Measurements from ENCODE around the gene SLC44A1. TPM values are rescaled to one million over a fixed set of nuclear protein-coding genes. Genes with fewer than 3 reads are reported as not detected.

SLC44A1 gene
- total RNA-seq, 1 donor, result 47.8 TPM

GRCh38 chr9:105291422-105291859, 47.0 kb downstream of the SLC44A1 start:
- H3K9me3 ChIP-seq (ENCODE audit: low read depth, low read length), result no peaks in the 10 kb centered on the region
- TF ChIP-seq CTCF (IDR thresholded peaks at IDR 0.05; ENCODE audit: extremely low read depth, low read depth, low read length), result no peak

GRCh38 chr9:105291938-105292337, 47.5 kb downstream of the SLC44A1 start:
- H3K79me2 ChIP-seq (ENCODE audit: insufficient read depth, low read length), result peaks cover 47% of the 10 kb centered on the region
- no peaks in the 10 kb centered on the region for H3K27me3 ChIP-seq (ENCODE audit: insufficient read depth, low read length)
- no peaks in the 10 kb centered on the region for H3K9me3 ChIP-seq (ENCODE audit: low read depth, low read length)
- no peaks in the 10 kb centered on the region for H3K36me3 ChIP-seq (ENCODE audit: insufficient read depth, low read length)
- no peak overlapping the region for H3K27ac ChIP-seq (ENCODE audit: low read depth, low read length)
- no peak for DNase-seq (ENCODE audit: insufficient read length, low spot score, missing footprints)
- no peak overlapping the region for H3K4me2 ChIP-seq (ENCODE audit: insufficient read depth, low read length)
- H2AFZ ChIP-seq (ENCODE audit: low read length), result no peak overlapping the region
- no peaks in the 10 kb centered on the region for H4K20me1 ChIP-seq (ENCODE audit: insufficient read depth, low read length)
- H3K4me3 ChIP-seq (ENCODE audit: insufficient read depth, low read length), result no peak overlapping the region
- H3K4me1 ChIP-seq (ENCODE audit: insufficient read depth, low read length), result peaks cover 34% of the 10 kb centered on the region
- no peak for TF ChIP-seq CTCF (IDR thresholded peaks at IDR 0.05; ENCODE audit: extremely low read depth, low read depth, low read length)

More at GRCh38 chr9:105291422-105291859, 47.0 kb downstream of the SLC44A1 start:
- H3K27me3 ChIP-seq (ENCODE audit: insufficient read depth, low read length), result no peaks in the 10 kb centered on the region
- no peak overlapping the region for H3K4me3 ChIP-seq (ENCODE audit: insufficient read depth, low read length)
- H3K36me3 ChIP-seq (ENCODE audit: insufficient read depth, low read length), result no peaks in the 10 kb centered on the region
- H3K27ac ChIP-seq (ENCODE audit: low read depth, low read length), result no peak overlapping the region
- no peak overlapping the region for H3K4me2 ChIP-seq (ENCODE audit: insufficient read depth, low read length)
- DNase-seq (ENCODE audit: insufficient read length, low spot score, missing footprints), result no peak
- peaks cover 49% of the 10 kb centered on the region for H3K79me2 ChIP-seq (ENCODE audit: insufficient read depth, low read length)
- H4K20me1 ChIP-seq (ENCODE audit: insufficient read depth, low read length), result no peaks in the 10 kb centered on the region
- peaks cover 30% of the 10 kb centered on the region for H3K4me1 ChIP-seq (ENCODE audit: insufficient read depth, low read length)
- no peak overlapping the region for H2AFZ ChIP-seq (ENCODE audit: low read length)

- H4K20me1 ChIP-seq (ENCODE audit: insufficient read depth, low read length), result no peaks in the 10 kb centered on the region
- H3K4me3 ChIP-seq (ENCODE audit: insufficient read depth, low read length), result no peak overlapping the region
- peaks cover 52% of the 10 kb centered on the region for H3K79me2 ChIP-seq (ENCODE audit: insufficient read depth, low read length)
- no peak for DNase-seq (ENCODE audit: insufficient read length, low spot score, missing footprints)
- no peak overlapping the region for H3K4me2 ChIP-seq (ENCODE audit: insufficient read depth, low read length)
- no peaks in the 10 kb centered on the region for H3K36me3 ChIP-seq (ENCODE audit: insufficient read depth, low read length)
- H3K27ac ChIP-seq (ENCODE audit: low read depth, low read length), result no peak overlapping the region
- H3K9me3 ChIP-seq (ENCODE audit: low read depth, low read length), result no peaks in the 10 kb centered on the region
- TF ChIP-seq CTCF (IDR thresholded peaks at IDR 0.05; ENCODE audit: extremely low read depth, low read depth, low read length), result no peak
- peaks cover 45% of the 10 kb centered on the region for H3K4me1 ChIP-seq (ENCODE audit: insufficient read depth, low read length)
- H3K27me3 ChIP-seq (ENCODE audit: insufficient read depth, low read length), result no peaks in the 10 kb centered on the region
- no peak overlapping the region for H2AFZ ChIP-seq (ENCODE audit: low read length)
Observed at GRCh38 chr9:105293408-105293807, 49.0 kb downstream of the SLC44A1 start.

GRCh38 chr9:105295201-105295550, 50.7 kb downstream of the SLC44A1 start:
- Histone ChIP-seq H3K36me3 (ENCODE audit: insufficient read depth, low read length) (no peaks in the 10 kb centered on the region), H3K27ac (ENCODE audit: low read depth, low read length) (peak overlapping the region; percentile 79), H3K27me3 (ENCODE audit: insufficient read depth, low read length) (no peaks in the 10 kb centered on the region), H3K4me3 (ENCODE audit: insufficient read depth, low read length) (no peak overlapping the region), H3K4me2 (ENCODE audit: insufficient read depth, low read length) (no peak overlapping the region), H4K20me1 (ENCODE audit: insufficient read depth, low read length) (no peaks in the 10 kb centered on the region), H2AFZ (ENCODE audit: low read length) (no peak overlapping the region), H3K79me2 (ENCODE audit: insufficient read depth, low read length) (peaks cover 50% of the 10 kb centered on the region), H3K4me1 (ENCODE audit: insufficient read depth, low read length) (peaks cover 61% of the 10 kb centered on the region), H3K9me3 (ENCODE audit: low read depth, low read length) (no peaks in the 10 kb centered on the region)
- no peak for TF ChIP-seq CTCF (IDR thresholded peaks at IDR 0.05; ENCODE audit: extremely low read depth, low read depth, low read length)
- no peak for DNase-seq (ENCODE audit: insufficient read length, low spot score, missing footprints)
